K562 (cell line): ENCODE measurements around the gene RPS8. TPM values are rescaled to one million over a fixed set of nuclear protein-coding genes. Genes with fewer than 3 reads are reported as not detected.

Experiments
- ARNT ChIP-seq, 2 experiments: fragments of 450-650 bp; IDR thresholded peaks; 2 replicates each; pipeline ENCODE4 v1.6.1; 2016; ENCODE audit warnings: mild to moderate bottlenecking in 1 of 2
- FOS ChIP-seq: IDR thresholded peaks from 3 replicates; pipeline ENCODE4 v1.6.1; 2011; ENCODE audit not compliant: insufficient read length; ENCODE audit errors: extremely low read depth
- FOXM1 ChIP-seq, 2 experiments: fragments of 450-650 bp in 1 of 2; sonication (generic) in 1 of 2; formaldehyde crosslinking in 1 of 2; IDR thresholded peaks; 2 replicates each; pipeline versions ENCODE4 v1.6.1 to v1.9.0; 2017 to 2022; ENCODE audit warnings: low read depth in 2 of 2, mild to moderate bottlenecking in 2 of 2, missing genetic modification reagents in 1 of 2, moderate library complexity in 1 of 2
- GATA2 ChIP-seq: sonication (generic); formaldehyde crosslinking; IDR thresholded peaks from 2 replicates; pipeline ENCODE4 v1.4.0; 2020; ENCODE audit warnings: mild to moderate bottlenecking, missing genetic modification reagents
- GTF2A2 ChIP-seq: IDR thresholded peaks from 2 replicates; pipeline ENCODE4 v1.6.1; 2016; ENCODE audit warnings: mild to moderate bottlenecking, missing genetic modification characterization, missing compliant biosample characterization
- KAT7 ChIP-seq: sonication (generic); formaldehyde crosslinking; IDR thresholded peaks from 2 replicates; pipeline ENCODE4 v1.8.0; 2022; ENCODE audit warnings: missing genetic modification reagents, mild to moderate bottlenecking, borderline replicate concordance
- KDM1A ChIP-seq, 2 experiments: fragments of 450-650 bp; IDR thresholded peaks; 2 replicates each; pipeline ENCODE4 v1.6.1; 2016; ENCODE audit warnings: mild to moderate bottlenecking in 2 of 2
- L3MBTL2 ChIP-seq: fragments of 450-650 bp; IDR thresholded peaks from 2 replicates; pipeline ENCODE4 v1.6.1; 2016; ENCODE audit warnings: mild to moderate bottlenecking, moderate library complexity
- MAFG ChIP-seq: fragments of 450-650 bp; conservative IDR thresholded peaks from 2 replicates; pipeline ENCODE4 v1.6.1; 2016; ENCODE audit warnings: missing genetic modification characterization, missing compliant biosample characterization
- POLR2B ChIP-seq: fragments of 450-650 bp; IDR thresholded peaks from 2 replicates; pipeline ENCODE4 v1.6.1; 2018; ENCODE audit warnings: low read depth; ENCODE audit not compliant: partially characterized antibody
- RAD51 ChIP-seq: fragments of 450-650 bp; IDR thresholded peaks from 2 replicates; pipeline ENCODE4 v1.7.1; 2016; ENCODE audit warnings: low read depth, mild to moderate bottlenecking, borderline replicate concordance
- SMAD1 ChIP-seq: fragments of 150-350 bp; IDR thresholded peaks from 2 replicates; pipeline ENCODE4 v1.6.1; 2014; ENCODE audit warnings: low read length, low read depth; ENCODE audit not compliant: partially characterized antibody
- XRCC4 ChIP-seq: IDR thresholded peaks from one replicate; pipeline ENCODE4 v1.6.1; 2011; ENCODE audit not compliant: insufficient read depth, insufficient read length; ENCODE audit errors: extremely low read depth
- YBX1 ChIP-seq: fragments of 450-650 bp; IDR thresholded peaks from 2 replicates; pipeline ENCODE4 v1.7.1; 2016; ENCODE audit warnings: mild to moderate bottlenecking
- ZNF408 ChIP-seq: fragments of 250-450 bp; sonication (Bioruptor Pico); IDR thresholded peaks from 2 replicates; pipeline ENCODE4 v1.4.0; 2020; ENCODE audit warnings: low read depth, mild to moderate bottlenecking, moderate library complexity
- polyA plus RNA-seq, 8 experiments: library from polyadenylated mRNA; depleted of rRNA in 4 of 8; stranded (reverse) in 5 of 8; unstranded in 3 of 8; fragments of >200 nt; fragmentation: Nextera tagmentation in 2 of 8; fragmentation: Illumina TruSeq in 1 of 8; extraction: Ambion mirVana in 2 of 8; extraction: Trizol in 1 of 8; gene quantifications; 2 replicates each; pipeline versions ENCODE4 v1.2.1 to v1.2.3, GENCODE V29; 2011 to 2014; ENCODE audit warnings: inconsistent platforms in 1 of 8, missing spikeins in 1 of 8
- total RNA-seq, 7 experiments: library from RNA; depleted of rRNA in 6 of 7; stranded (reverse); fragments of >200 nt in 6 of 7; fragmentation: Illumina TruSeq in 2 of 7; extraction: Trizol in 2 of 7; gene quantifications; 2 replicates each; pipeline versions ENCODE4 v1.2.1 to v1.2.3, GENCODE V29; 2011 to 2021; ENCODE audit warnings: low replicate concordance in 1 of 7
- TF ChIP-seq, protein P1 (sequence below), 2 experiments: fragments of 450-650 bp in 1 of 2; sonication (generic) in 1 of 2; formaldehyde crosslinking in 1 of 2; IDR thresholded peaks in 1 of 2; conservative IDR thresholded peaks in 1 of 2; 2 replicates each; pipeline versions ENCODE4 v1.6.1 to v1.8.1; 2016 to 2023; ENCODE audit warnings: mild to moderate bottlenecking in 2 of 2, moderate library complexity in 2 of 2, inconsistent platforms in 1 of 2, missing genetic modification reagents in 1 of 2
- TF ChIP-seq, protein P2 (sequence below): fragments of 450-650 bp; IDR thresholded peaks from 2 replicates; pipeline ENCODE4 v1.6.1; 2016; ENCODE audit warnings: low read depth, mild to moderate bottlenecking, moderate library complexity
- TF ChIP-seq, protein P3 (sequence below), 2 experiments: fragments of 250-450 bp in 1 of 2; fragments of 450-650 bp in 1 of 2; sonication (Bioruptor Pico) in 1 of 2; IDR thresholded peaks; 2 replicates each; pipeline versions ENCODE4 v1.6.1 to v1.8.0; 2016 to 2021; ENCODE audit warnings: mild to moderate bottlenecking in 2 of 2, moderate library complexity in 2 of 2, missing compliant biosample characterization in 1 of 2, missing genetic modification characterization in 1 of 2
- TF ChIP-seq, protein P4 (sequence below), 3 experiments: fragments of 200-800 bp in 1 of 3; fragments of 250-450 bp in 1 of 3; fragments of 450-650 bp in 1 of 3; sonication (Bioruptor Pico) in 1 of 3; sonication (Bioruptor generic) in 1 of 3; formaldehyde crosslinking in 1 of 3; IDR thresholded peaks; 2 replicates each; pipeline versions ENCODE4 v1.6.1 to v1.8.0; 2016 to 2022; ENCODE audit warnings: mild to moderate bottlenecking in 2 of 3, missing genetic modification characterization in 2 of 3, missing compliant biosample characterization in 1 of 3, moderate library complexity in 1 of 3

Gene RPS8
- total and polyA plus RNA-seq, 9 of the 15 experiments (the other 6 are each of a cell fraction or from before 2014, with no cell fraction given) = 2,431 to 4,168 (median 3,109) TPM

DNA sequence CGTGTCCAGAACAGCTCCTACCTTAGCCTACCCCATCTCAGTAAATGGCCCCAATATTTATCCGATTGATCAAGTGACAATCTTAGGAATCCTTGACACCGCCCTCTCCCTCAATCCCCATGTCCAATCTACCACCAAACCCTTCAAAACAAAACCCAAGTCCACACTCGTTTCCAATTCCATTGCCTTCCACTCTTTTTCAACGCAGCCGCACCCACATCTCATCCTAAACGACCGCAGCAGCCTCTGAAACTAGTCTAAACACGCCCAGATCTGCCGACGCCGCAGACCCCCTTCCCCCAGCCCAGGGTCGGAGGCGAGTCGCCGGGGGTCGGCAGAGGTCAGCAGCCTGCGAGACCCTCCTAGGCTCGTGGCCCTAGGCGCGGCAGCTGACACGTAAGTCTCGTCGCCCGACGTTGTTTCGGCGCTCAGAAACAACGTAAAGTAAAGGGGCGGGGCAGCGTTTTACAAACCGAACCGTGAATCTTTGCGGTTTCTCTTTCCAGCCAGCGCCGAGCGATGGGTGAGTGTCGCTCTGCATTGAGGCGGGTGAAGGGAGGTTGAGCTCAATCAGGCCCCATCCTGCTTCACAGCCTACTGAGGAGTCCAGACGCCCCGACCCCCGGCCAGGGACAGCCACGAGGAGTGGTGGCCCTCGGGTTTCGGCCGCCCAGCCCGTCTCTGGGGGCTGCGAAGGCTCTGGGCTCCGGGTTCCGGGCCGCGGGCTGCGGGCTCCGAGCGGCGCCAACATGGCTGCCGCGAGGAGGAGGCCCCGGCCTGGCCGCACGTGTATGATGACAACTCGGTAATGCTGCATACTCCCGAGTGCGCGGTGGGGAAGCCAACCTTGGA lies at the start of gene RPS8 (continued):
- TF ChIP-seq, protein P1, sequence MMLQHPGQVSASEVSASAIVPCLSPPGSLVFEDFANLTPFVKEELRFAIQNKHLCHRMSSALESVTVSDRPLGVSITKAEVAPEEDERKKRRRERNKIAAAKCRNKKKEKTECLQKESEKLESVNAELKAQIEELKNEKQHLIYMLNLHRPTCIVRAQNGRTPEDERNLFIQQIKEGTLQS (IDR thresholded peaks at IDR 0.05) = no peak; the same call in 1 of the 2 replicates
- TF ChIP-seq, protein P1 (CRISPR knock-in tag; conservative IDR thresholded peaks at IDR 0.05) = no peak
- TF ChIP-seq FOXM1 (IDR thresholded peaks at IDR 0.05; ENCODE audit: low read depth) (peak; percentile 90), FOXM1 (CRISPR knock-in tag; IDR thresholded peaks at IDR 0.05; ENCODE audit: low read depth) (peak; percentile 96; the same call in 1 of the 2 replicates), SMAD1 (peak; percentile 98), ARNT (IDR thresholded peaks at IDR 0.05) (peak; percentile 88 to 95), POLR2B (peak; percentile 99), YBX1 (no peak), KAT7 (CRISPR knock-in tag) (no peak), XRCC4 (no peak), L3MBTL2 (peak; percentile 94), MAFG (tag) (peak; percentile 37; the same call in 1 of the 2 replicates), GATA2 (CRISPR knock-in tag) (no peak), GTF2A2 (peak; percentile 83), FOS (no peak), RAD51 (peak; percentile 53; the same call in 1 of the 2 replicates), KDM1A (IDR thresholded peaks at IDR 0.05) (no peak), ZNF408 (no peak)
- TF ChIP-seq, protein P2, sequence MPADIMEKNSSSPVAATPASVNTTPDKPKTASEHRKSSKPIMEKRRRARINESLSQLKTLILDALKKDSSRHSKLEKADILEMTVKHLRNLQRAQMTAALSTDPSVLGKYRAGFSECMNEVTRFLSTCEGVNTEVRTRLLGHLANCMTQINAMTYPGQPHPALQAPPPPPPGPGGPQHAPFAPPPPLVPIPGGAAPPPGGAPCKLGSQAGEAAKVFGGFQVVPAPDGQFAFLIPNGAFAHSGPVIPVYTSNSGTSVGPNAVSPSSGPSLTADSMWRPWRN = no peak; the same call in 1 of the 2 replicates
- TF ChIP-seq, protein P3, sequence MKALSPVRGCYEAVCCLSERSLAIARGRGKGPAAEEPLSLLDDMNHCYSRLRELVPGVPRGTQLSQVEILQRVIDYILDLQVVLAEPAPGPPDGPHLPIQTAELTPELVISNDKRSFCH (CRISPR knock-in tag; IDR thresholded peaks at IDR 0.05) = no peak
- TF ChIP-seq, protein P3 (tag; IDR thresholded peaks at IDR 0.05) = peak; percentile 57
- TF ChIP-seq, protein P4, sequence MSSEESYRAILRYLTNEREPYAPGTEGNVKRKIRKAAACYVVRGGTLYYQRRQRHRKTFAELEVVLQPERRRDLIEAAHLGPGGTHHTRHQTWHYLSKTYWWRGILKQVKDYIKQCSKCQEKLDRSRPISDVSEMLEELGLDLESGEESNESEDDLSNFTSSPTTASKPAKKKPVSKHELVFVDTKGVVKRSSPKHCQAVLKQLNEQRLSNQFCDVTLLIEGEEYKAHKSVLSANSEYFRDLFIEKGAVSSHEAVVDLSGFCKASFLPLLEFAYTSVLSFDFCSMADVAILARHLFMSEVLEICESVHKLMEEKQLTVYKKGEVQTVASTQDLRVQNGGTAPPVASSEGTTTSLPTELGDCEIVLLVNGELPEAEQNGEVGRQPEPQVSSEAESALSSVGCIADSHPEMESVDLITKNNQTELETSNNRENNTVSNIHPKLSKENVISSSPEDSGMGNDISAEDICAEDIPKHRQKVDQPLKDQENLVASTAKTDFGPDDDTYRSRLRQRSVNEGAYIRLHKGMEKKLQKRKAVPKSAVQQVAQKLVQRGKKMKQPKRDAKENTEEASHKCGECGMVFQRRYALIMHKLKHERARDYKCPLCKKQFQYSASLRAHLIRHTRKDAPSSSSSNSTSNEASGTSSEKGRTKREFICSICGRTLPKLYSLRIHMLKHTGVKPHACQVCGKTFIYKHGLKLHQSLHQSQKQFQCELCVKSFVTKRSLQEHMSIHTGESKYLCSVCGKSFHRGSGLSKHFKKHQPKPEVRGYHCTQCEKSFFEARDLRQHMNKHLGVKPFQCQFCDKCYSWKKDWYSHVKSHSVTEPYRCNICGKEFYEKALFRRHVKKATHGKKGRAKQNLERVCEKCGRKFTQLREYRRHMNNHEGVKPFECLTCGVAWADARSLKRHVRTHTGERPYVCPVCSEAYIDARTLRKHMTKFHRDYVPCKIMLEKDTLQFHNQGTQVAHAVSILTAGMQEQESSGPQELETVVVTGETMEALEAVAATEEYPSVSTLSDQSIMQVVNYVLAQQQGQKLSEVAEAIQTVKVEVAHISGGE (CRISPR knock-in tag; IDR thresholded peaks at IDR 0.05) = no peak; a peak in 1 of 6 replicates
